ENCODE data around the gene CCNJL. TPM values are rescaled to one million over a fixed set of nuclear protein-coding genes. Genes with fewer than 3 reads are reported as not detected.
"Not testable (repeated sequence)": the region's sequence is repeated elsewhere in the genome, so short reads cannot be mapped to it uniquely, and the experiment has no call there.

Gene CCNJL, protein sequence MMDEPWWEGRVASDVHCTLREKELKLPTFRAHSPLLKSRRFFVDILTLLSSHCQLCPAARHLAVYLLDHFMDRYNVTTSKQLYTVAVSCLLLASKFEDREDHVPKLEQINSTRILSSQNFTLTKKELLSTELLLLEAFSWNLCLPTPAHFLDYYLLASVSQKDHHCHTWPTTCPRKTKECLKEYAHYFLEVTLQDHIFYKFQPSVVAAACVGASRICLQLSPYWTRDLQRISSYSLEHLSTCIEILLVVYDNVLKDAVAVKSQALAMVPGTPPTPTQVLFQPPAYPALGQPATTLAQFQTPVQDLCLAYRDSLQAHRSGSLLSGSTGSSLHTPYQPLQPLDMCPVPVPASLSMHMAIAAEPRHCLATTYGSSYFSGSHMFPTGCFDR
- 6.3 TPM for polyA plus RNA-seq (ENCODE audit: insufficient read length)

DNA sequence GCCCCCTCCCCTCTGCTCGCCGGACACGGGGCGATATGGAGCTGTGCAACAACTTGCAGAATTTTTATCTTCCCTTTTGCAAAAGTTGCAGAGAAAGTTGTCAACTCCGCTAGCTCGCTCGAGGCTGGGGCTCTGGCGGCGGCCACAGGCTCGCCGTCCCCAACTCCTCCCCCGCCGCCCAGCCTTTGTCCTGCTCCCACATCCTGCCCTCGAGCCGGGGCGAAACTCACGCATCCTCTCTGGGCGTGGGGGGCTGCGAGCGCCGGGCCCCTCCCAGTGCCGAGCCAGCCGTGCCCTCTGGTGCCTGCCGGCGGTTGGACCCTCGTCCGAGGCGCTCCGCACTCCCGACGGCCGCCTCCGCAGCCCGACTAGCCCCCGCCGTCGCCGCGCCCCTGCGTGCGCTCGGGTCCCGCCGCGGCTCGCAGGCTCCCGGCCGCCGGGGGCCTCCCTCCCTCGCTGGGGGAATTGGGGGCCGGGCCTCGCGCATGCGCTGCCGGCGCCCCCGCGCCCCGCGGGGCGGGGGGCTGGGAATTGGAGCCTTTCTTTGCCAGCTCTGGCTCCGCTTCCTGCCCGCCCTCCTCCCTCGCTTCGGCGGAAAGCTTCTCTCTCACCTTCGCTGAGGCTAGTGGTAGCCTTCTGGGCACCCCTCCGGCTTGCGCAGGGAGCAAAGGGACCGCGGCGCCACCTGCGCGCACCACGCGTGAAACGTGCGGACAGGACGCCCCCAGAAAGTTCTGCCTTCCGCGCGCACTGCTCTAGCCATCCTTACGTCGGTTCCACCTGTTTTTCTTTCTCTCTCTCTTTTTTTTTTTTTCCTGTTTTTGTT is at the start of gene CCNJL:
TSS of gene CCNJL (minus strand) at position 431 of the 826 bp plus-strand sequence. CDS start 641 bp downstream, outside the sequence.
- peak; percentile 57 for DNase-seq

- DNase-seq = no peak
Observed at GRCh38 chr5:160361624-160362228, 49.4 kb upstream of the CCNJL start.

DNA sequence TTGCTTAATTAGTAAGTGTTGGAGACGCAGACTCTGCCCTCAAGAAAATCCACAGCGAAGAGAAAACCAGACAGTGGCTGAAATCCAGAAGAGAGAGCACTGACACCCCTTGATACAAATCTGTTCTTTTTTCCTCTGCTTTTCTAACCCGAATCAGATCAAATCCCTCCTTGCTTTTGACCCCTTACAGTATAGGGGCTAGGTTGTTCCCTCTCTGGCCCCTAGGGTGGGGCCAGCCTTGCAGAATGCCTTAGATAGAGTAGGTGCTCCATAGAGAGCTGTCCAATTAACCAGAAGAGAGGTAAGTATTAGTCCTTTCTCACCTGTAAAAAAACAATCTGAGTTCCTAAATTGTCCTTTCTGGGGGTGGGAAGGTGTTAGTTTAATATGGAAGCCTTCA is 47.9 kb upstream of the CCNJL start:
- DNase-seq = no peak

- no peak for DNase-seq
Observed at GRCh38 chr5:160359816-160360215, 47.5 kb upstream of the CCNJL start.

DNA sequence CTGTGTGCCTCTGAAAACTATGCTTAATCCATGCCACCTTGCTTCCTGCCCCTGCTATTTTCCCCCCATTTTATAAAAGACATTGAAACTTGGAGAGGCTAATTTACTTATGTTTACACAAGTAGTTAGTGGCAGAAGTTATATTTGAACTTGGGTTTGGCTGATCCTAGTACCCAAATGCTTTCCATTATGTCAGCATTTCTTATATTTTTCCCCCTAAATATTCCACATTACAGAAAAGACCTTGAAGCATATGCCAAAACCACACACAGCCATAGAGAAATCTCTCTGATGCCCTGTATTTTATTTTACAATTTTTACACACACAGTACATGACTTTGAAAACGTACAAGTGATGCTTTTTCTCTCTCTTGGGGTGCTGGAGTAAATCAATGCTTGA is 46.9 kb upstream of the CCNJL start:
- no peak for DNase-seq

GRCh38 chr5:160357861-160358411 is 45.6 kb upstream of the CCNJL start:
- peak; percentile 91 for DNase-seq

DNA sequence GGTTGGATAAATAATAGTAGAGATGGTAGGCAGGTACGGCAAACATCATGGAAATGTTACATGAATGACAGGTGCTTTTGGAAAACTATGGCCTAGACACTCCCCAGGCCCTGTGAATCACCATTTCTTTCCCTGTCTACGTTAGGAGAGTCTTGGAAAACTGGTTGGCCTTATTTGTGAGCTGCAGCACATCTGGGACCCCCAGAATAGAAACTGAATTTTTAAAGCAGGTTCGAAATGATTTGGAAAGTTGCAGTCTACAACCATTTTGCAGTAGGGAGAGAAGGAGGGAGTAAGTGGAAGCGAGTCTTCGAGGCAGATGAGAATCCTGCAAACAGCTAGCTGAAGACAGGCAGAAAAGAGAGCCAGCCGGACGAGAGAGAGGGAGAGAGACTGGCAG is 45.0 kb upstream of the CCNJL start:
- peak; percentile 47 for DNase-seq

DNA sequence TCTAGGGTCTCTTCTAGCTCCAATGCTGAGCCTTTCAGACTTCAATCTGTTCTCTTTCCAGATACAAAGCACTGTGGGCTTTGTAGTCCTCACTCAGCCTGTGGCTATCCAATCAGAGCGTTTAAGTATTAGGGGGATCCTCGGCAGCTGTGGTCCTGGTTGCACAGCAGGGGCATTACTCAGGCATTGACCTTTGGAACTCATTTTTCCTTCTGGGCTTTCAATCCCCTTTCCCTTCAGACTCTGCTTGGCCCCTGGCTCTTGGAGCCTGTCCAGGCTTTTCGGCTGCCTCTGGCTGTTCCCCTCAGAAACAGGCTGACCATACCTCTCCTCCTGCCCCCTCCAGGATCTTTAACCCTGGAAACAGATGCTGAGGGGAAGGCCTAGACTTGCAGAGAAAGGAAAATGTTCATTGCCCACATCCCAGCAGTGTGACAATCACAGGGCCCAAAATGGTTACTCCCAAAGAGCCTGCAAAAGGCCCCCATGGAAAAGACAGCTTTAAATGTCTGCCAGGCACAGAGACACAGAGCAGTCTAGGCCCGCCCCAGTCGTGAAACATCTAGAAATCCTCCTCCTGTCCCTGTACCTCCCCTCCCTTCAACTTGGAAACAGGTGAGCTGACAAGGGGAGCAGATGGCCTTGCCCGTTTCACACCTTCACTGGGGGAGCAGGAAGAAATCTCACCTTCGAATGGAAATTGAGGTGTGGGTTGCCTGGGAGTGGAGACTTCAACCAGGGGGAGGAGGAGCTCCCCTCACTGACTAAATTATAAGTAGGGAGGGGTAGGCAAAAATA is 44.4 kb upstream of the CCNJL start:
- no peak for DNase-seq

DNA sequence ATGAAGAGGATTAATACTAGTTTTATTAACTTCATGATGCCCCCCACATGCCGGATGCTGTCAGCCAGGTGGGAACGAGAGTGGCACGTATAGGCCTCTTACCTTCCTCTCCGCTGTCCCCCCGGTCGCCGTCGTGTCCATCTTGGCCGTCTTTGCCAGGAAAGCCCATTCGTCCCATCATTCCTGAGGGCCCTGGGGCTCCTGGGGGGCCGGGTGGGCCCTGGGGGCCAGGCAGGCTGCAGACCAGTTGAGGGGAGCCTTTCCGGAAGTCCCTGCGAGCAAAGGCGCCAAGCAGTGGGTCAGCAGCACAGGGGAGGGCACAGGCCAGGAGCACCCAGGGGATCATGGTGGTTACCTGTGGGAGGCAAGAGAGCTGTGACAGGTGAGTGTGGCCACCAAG is 42.3 kb upstream of the CCNJL start:
- no peak for DNase-seq

GRCh38 chr5:160353379-160353778 is 41.0 kb upstream of the CCNJL start:
- peak; percentile 68 for DNase-seq

- DNase-seq = no peak
Observed at GRCh38 chr5:160352308-160352707, 39.9 kb upstream of the CCNJL start.

DNA sequence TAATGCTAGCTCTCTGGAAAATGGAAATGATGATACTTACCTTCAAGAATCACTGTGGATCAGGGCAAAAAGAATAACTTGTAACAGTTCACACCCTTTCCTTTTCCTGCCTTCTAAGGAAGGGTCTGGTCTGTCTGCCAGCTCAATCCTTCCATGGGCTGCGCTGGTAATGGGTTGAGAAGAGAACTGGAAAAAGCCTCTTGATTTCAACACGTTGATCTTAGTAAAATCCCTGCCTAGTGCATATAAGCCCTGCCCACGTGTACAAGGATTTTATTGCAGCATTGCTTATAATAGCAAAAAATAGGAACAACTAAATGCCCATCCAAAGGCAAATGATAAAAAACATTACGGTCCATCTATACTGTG is 37.6 kb upstream of the CCNJL start:
- no peak for DNase-seq

- no peak for DNase-seq
Observed at GRCh38 chr5:160349249-160349934, 37.0 kb upstream of the CCNJL start.

GRCh38 chr5:160348080-160348479 is 35.7 kb upstream of the CCNJL start:
- no peak for DNase-seq

GRCh38 chr5:160347448-160347847 is 35.1 kb upstream of the CCNJL start:
- peak; percentile 80 for DNase-seq

- no peak for DNase-seq
Observed at GRCh38 chr5:160342413-160342941, 30.1 kb upstream of the CCNJL start.

- DNase-seq = no peak
Observed at GRCh38 chr5:160341309-160341870, 29.0 kb upstream of the CCNJL start.

DNA sequence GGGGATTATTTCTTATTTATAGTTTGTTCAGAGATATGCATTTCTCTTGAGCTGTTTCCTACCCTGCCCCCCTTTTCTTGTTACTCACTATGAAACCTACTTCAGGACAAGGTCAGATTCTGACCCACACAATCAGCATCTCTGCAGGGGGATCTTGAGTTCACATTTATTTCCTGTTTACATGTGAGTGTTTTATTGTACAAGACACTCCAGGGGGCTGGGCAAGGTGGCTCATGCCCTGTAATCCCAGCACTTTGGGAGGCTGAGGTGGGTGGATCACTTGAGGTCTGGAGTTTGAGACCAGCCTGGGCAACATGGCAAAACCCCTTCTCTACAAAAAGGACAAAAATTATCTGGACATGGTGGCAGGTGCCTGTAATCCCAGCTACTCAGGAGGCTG is 28.1 kb upstream of the CCNJL start:
- not testable (repeated sequence) for DNase-seq

- DNase-seq = no peak
Observed at GRCh38 chr5:160339406-160340130, 27.2 kb upstream of the CCNJL start.

- DNase-seq = not testable (repeated sequence)
Observed at GRCh38 chr5:160334716-160335115, 22.4 kb upstream of the CCNJL start.
